ENCODE results near the gene TMEM213. TPM values are rescaled to one million over a fixed set of nuclear protein-coding genes. Genes with fewer than 3 reads are reported as not detected.

TMEM213 gene
- total and polyA plus RNA-seq, 10 of the 15 experiments (the other 5 are each of a cell fraction or from before 2014, with no cell fraction given): not detected

DNA sequence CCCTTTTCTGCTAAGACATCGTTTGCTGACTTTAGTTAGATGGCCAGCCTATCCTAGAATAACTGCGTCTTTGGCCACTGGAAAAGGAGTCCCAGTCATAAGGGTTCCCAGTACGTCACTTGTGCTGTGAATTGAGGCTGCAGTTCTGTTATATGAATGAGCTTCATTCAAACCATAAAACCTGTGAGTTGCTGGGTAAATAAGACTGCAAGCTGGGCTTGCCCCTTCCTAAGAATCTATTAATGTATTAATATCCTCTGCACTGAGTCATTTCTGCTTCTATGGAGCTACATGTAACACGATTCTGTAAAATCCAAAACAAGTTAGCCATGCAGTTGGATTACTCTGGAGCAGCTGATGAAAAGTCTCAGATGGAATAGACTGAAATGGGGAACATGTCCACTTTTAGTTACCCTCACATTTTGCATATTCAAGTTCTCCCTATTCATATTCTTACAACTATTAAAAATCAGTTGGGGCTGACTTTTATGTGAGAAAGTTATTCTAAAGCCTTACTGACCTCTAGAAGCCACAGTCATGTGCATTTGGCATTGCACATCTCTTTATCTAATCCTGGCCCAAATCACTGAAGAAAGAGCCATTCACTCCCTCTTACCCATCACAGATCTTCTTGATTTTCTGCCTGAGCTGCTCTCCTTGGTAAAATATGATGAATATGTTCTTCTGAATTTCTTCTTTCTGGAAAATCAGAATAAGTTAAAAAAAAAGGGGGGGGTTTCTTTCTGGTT, 41.8 kb upstream of the TMEM213 start (continued):
- TF ChIP-seq, protein P1, sequence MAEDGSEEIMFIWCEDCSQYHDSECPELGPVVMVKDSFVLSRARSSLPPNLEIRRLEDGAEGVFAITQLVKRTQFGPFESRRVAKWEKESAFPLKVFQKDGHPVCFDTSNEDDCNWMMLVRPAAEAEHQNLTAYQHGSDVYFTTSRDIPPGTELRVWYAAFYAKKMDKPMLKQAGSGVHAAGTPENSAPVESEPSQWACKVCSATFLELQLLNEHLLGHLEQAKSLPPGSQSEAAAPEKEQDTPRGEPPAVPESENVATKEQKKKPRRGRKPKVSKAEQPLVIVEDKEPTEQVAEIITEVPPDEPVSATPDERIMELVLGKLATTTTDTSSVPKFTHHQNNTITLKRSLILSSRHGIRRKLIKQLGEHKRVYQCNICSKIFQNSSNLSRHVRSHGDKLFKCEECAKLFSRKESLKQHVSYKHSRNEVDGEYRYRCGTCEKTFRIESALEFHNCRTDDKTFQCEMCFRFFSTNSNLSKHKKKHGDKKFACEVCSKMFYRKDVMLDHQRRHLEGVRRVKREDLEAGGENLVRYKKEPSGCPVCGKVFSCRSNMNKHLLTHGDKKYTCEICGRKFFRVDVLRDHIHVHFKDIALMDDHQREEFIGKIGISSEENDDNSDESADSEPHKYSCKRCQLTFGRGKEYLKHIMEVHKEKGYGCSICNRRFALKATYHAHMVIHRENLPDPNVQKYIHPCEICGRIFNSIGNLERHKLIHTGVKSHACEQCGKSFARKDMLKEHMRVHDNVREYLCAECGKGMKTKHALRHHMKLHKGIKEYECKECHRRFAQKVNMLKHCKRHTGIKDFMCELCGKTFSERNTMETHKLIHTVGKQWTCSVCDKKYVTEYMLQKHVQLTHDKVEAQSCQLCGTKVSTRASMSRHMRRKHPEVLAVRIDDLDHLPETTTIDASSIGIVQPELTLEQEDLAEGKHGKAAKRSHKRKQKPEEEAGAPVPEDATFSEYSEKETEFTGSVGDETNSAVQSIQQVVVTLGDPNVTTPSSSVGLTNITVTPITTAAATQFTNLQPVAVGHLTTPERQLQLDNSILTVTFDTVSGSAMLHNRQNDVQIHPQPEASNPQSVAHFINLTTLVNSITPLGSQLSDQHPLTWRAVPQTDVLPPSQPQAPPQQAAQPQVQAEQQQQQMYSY (CRISPR knock-in tag; IDR thresholded peaks at IDR 0.05): no peak
- TF ChIP-seq, protein P2, sequence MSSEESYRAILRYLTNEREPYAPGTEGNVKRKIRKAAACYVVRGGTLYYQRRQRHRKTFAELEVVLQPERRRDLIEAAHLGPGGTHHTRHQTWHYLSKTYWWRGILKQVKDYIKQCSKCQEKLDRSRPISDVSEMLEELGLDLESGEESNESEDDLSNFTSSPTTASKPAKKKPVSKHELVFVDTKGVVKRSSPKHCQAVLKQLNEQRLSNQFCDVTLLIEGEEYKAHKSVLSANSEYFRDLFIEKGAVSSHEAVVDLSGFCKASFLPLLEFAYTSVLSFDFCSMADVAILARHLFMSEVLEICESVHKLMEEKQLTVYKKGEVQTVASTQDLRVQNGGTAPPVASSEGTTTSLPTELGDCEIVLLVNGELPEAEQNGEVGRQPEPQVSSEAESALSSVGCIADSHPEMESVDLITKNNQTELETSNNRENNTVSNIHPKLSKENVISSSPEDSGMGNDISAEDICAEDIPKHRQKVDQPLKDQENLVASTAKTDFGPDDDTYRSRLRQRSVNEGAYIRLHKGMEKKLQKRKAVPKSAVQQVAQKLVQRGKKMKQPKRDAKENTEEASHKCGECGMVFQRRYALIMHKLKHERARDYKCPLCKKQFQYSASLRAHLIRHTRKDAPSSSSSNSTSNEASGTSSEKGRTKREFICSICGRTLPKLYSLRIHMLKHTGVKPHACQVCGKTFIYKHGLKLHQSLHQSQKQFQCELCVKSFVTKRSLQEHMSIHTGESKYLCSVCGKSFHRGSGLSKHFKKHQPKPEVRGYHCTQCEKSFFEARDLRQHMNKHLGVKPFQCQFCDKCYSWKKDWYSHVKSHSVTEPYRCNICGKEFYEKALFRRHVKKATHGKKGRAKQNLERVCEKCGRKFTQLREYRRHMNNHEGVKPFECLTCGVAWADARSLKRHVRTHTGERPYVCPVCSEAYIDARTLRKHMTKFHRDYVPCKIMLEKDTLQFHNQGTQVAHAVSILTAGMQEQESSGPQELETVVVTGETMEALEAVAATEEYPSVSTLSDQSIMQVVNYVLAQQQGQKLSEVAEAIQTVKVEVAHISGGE (CRISPR knock-in tag; IDR thresholded peaks at IDR 0.05): no peak
- TF ChIP-seq IKZF2 (IDR thresholded peaks at IDR 0.05) (no peak), SIN3A (IDR thresholded peaks at IDR 0.05; ENCODE audit: low read depth, low read length) (no peak), NFXL1 (IDR thresholded peaks at IDR 0.05; ENCODE audit: borderline replicate concordance) (no peak), POLR2AphosphoS5 (IDR thresholded peaks at IDR 0.05; ENCODE audit: low read length) (no peak)
- TF ChIP-seq, protein P3, sequence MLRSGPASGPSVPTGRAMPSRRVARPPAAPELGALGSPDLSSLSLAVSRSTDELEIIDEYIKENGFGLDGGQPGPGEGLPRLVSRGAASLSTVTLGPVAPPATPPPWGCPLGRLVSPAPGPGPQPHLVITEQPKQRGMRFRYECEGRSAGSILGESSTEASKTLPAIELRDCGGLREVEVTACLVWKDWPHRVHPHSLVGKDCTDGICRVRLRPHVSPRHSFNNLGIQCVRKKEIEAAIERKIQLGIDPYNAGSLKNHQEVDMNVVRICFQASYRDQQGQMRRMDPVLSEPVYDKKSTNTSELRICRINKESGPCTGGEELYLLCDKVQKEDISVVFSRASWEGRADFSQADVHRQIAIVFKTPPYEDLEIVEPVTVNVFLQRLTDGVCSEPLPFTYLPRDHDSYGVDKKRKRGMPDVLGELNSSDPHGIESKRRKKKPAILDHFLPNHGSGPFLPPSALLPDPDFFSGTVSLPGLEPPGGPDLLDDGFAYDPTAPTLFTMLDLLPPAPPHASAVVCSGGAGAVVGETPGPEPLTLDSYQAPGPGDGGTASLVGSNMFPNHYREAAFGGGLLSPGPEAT (IDR thresholded peaks at IDR 0.05; ENCODE audit: low read depth): no peak
